H9 (cell line): Measurements from ENCODE around the gene PLEKHG2. TPM values are rescaled to one million over a fixed set of nuclear protein-coding genes. Genes with fewer than 3 reads are reported as not detected.

ENCODE experiments used
- DNase-seq: peaks from one replicate; pipeline ENCODE4 v3.0.0-alpha.2; 2017
- H2AFZ ChIP-seq: one replicate; pipeline ENCODE4 v1.6.1; 2013; ENCODE audit warnings: mild to moderate bottlenecking, low read length, control low read depth, moderate library complexity
- H2AK5ac ChIP-seq: 2 replicates; pipeline ENCODE4 v1.6.1; 2013; ENCODE audit warnings: low read length, control low read depth, mixed read lengths; ENCODE audit not compliant: insufficient read length
- H2BK120ac ChIP-seq: one replicate; pipeline ENCODE4 v1.6.1; 2013; ENCODE audit warnings: low read depth, mild to moderate bottlenecking, low read length, control low read depth, inconsistent platforms; ENCODE audit not compliant: poor library complexity, severe bottlenecking
- H2BK12ac ChIP-seq: 2 replicates; pipeline ENCODE4 v1.6.1; 2013; ENCODE audit warnings: low read length, control low read depth, mixed read lengths, low read depth; ENCODE audit not compliant: insufficient read length
- H2BK15ac ChIP-seq: 2 replicates; pipeline ENCODE4 v1.6.1; 2013; ENCODE audit warnings: low read depth, low read length, control low read depth
- H2BK20ac ChIP-seq: one replicate; pipeline ENCODE4 v1.6.1; 2013; ENCODE audit warnings: low read depth, mild to moderate bottlenecking, low read length, control low read depth, inconsistent platforms; ENCODE audit not compliant: poor library complexity, severe bottlenecking
- H2BK5ac ChIP-seq: 2 replicates; pipeline ENCODE4 v1.6.1; 2013; ENCODE audit warnings: low read length, control low read depth, mixed read lengths; ENCODE audit not compliant: insufficient read length
- H3K14ac ChIP-seq: 2 replicates; pipeline ENCODE4 v1.6.1; 2013; ENCODE audit warnings: low read length, control low read depth; ENCODE audit not compliant: insufficient read depth
- H3K18ac ChIP-seq: 2 replicates; pipeline ENCODE4 v1.6.1; 2013; ENCODE audit warnings: low read depth, mild to moderate bottlenecking, mixed read lengths, low read length, control low read depth; ENCODE audit not compliant: insufficient read length
- H3K23ac ChIP-seq: 2 replicates; pipeline ENCODE4 v1.6.1; 2013; ENCODE audit warnings: low read length, control low read depth, mixed read lengths, low read depth; ENCODE audit not compliant: insufficient read length
- H3K23me2 ChIP-seq: 2 replicates; pipeline ENCODE4 v1.6.1; 2013; ENCODE audit warnings: low read depth, mild to moderate bottlenecking, mixed read lengths, low read length, control low read depth; ENCODE audit not compliant: insufficient read length, poor library complexity, severe bottlenecking
- H3K27ac ChIP-seq: 2 replicates; pipeline ENCODE4 v1.5.1; 2013; ENCODE audit warnings: low read length, control low read depth, mixed read lengths, low read depth; ENCODE audit not compliant: insufficient read length
- H3K27me3 ChIP-seq: 2 replicates; pipeline ENCODE4 v1.6.1; 2013; ENCODE audit warnings: low read length, control low read depth, inconsistent platforms; ENCODE audit not compliant: insufficient read depth
- H3K4ac ChIP-seq: 2 replicates; pipeline ENCODE4 v1.6.1; 2013; ENCODE audit warnings: low read depth, mild to moderate bottlenecking, control low read depth, inconsistent platforms, low read length, moderate library complexity
- H3K4me1 ChIP-seq: 2 replicates; pipeline ENCODE4 v1.6.1; 2013; ENCODE audit warnings: low read length, control low read depth, inconsistent platforms; ENCODE audit not compliant: insufficient read depth
- H3K4me2 ChIP-seq: 2 replicates; pipeline ENCODE4 v1.6.1; 2013; ENCODE audit warnings: low read length, control low read depth, mixed read lengths; ENCODE audit not compliant: insufficient read length, insufficient read depth
- H3K56ac ChIP-seq: 2 replicates; pipeline ENCODE4 v1.6.1; 2013; ENCODE audit warnings: low read depth, mild to moderate bottlenecking, mixed read lengths, low read length, control low read depth; ENCODE audit not compliant: insufficient read length
- H3K79me1 ChIP-seq: 2 replicates; pipeline ENCODE4 v1.6.1; 2013; ENCODE audit warnings: low read depth, mild to moderate bottlenecking, moderate library complexity, low read length, control low read depth, inconsistent platforms; ENCODE audit not compliant: insufficient read depth, poor library complexity, severe bottlenecking
- H3K79me2 ChIP-seq: 2 replicates; pipeline ENCODE4 v1.6.1; 2013; ENCODE audit warnings: low read length, control low read depth, inconsistent platforms; ENCODE audit not compliant: insufficient read depth
- H3K9ac ChIP-seq: 2 replicates; pipeline ENCODE4 v1.6.1; 2013; ENCODE audit warnings: low read length, control low read depth, mixed read lengths; ENCODE audit not compliant: insufficient read length; ENCODE audit errors: extremely low read depth
- H3K9me3 ChIP-seq: one replicate; pipeline ENCODE4 v1.6.1; 2013; ENCODE audit warnings: low read depth, low read length, inconsistent platforms; ENCODE audit not compliant: control insufficient read depth
- H3T11ph ChIP-seq: one replicate; pipeline ENCODE4 v1.6.1; 2013; ENCODE audit warnings: mild to moderate bottlenecking, low read length, control low read depth, inconsistent platforms
- H4K20me1 ChIP-seq: one replicate; pipeline ENCODE4 v1.6.1; 2013; ENCODE audit not compliant: control insufficient read depth, insufficient read length, insufficient read depth
- H4K5ac ChIP-seq: 2 replicates; pipeline ENCODE4 v1.6.1; 2013; ENCODE audit warnings: low read depth, mild to moderate bottlenecking, mixed read lengths, low read length, control low read depth; ENCODE audit not compliant: insufficient read length
- H4K8ac ChIP-seq: replicated peaks from 2 replicates; pipeline ENCODE4 v1.6.1; 2013; ENCODE audit warnings: low read length, control low read depth, mixed read lengths, low read depth; ENCODE audit not compliant: insufficient read length
- H4K91ac ChIP-seq: 2 replicates; pipeline ENCODE4 v1.6.1; 2013; ENCODE audit warnings: low read depth, mild to moderate bottlenecking, moderate library complexity, mixed read lengths, low read length, control low read depth; ENCODE audit not compliant: insufficient read length
- H3K27ac Mint-ChIP-seq, 3 experiments: 2 replicates in 2 of 3; 3 replicates in 1 of 3; pipeline ENCODE4 v1.8.0; 2020 to 2021; ENCODE audit warnings: mixed read lengths in 3 of 3, mild to moderate bottlenecking in 1 of 3, moderate library complexity in 1 of 3
- H3K27me3 Mint-ChIP-seq: 2 replicates; pipeline ENCODE4 v1.8.0; 2021; ENCODE audit warnings: low read depth, mild to moderate bottlenecking, moderate library complexity, mixed read lengths
- H3K36me3 Mint-ChIP-seq, 3 experiments: 2 replicates in 2 of 3; 3 replicates in 1 of 3; pipeline ENCODE4 v1.8.0; 2020 to 2021; ENCODE audit warnings: low read depth in 3 of 3, mixed read lengths in 3 of 3; ENCODE audit not compliant: insufficient read depth in 1 of 3
- H3K4me1 Mint-ChIP-seq, 2 experiments: 2 replicates each; pipeline ENCODE4 v1.8.0; 2020; ENCODE audit warnings: mixed read lengths in 2 of 2
- H3K4me3 Mint-ChIP-seq, 2 experiments: 2 replicates in 1 of 2; 3 replicates in 1 of 2; pipeline ENCODE4 v1.8.0; 2020 to 2021; ENCODE audit warnings: mild to moderate bottlenecking in 2 of 2, mixed read lengths in 2 of 2, moderate library complexity in 1 of 2
- H3K9me3 Mint-ChIP-seq, 2 experiments: 2 replicates in 1 of 2; 3 replicates in 1 of 2; pipeline ENCODE4 v1.8.0; 2020; ENCODE audit warnings: mild to moderate bottlenecking in 2 of 2, mixed read lengths in 2 of 2, moderate library complexity in 1 of 2
- CTCF ChIP-seq: fragments of 200-600 bp; sonication (generic); conservative IDR thresholded peaks from 3 replicates; pipeline ENCODE4 v1.8.0; 2021; ENCODE audit warnings: antibody characterized with exemption, mild to moderate bottlenecking
- WGBS: extraction: QIAGEN DNeasy Blood & Tissue Kit; methylation state at CpG from one replicate; pipeline ENCODE4 v1.1.7; 2013; ENCODE audit warnings: missing lambda C conversion rate, low lambda C conversion rate, mixed read lengths; ENCODE audit not compliant: insufficient read length; ENCODE audit errors: extremely low coverage; 5-methylcytosine and 5-hydroxymethylcytosine counted together
- total RNA-seq: library from RNA; stranded (reverse); gene quantifications from 2 replicates; pipeline ENCODE4 v1.2.1, GENCODE V29; 2021

The PLEKHG2 gene
- total RNA-seq, 1 experiment from 2014 or later = 167 TPM

DNA sequence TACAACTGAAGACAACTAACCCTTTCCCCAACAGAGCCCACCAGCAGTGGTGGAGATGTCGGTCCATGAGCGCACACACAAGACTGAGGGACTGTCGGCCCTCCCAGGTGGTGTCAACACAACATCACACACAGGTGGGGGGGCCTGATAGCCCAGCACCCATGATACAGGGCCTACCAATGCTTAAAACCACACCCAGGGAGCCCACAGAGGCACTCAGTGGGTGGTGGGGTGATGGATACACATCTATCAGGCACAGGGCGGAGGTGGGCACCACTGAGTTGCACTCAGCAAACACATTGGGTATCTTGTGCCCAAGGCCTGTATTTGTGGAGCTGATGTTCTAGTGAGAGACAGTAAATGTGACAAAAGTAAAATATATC is 12.8 kb upstream of the PLEKHG2 start:
- H3K4me3 Mint-ChIP-seq = no peak overlapping the region
- Histone ChIP-seq H2BK20ac (no peak overlapping the region), H3K27ac (no peak overlapping the region), H3K18ac (no peak overlapping the region), H3K9me3 (no peaks in the 10 kb centered on the region), H3K14ac (no peak overlapping the region), H4K8ac (no peak overlapping the region), H3K4me2 (no peak overlapping the region), H3K9ac (no peak overlapping the region), H2BK12ac (no peak overlapping the region), H2BK120ac (no peak overlapping the region), H3K4ac (no peak overlapping the region), H4K91ac (no peak overlapping the region), H4K20me1 (no peaks in the 10 kb centered on the region), H3K79me1 (no peaks in the 10 kb centered on the region), H2AK5ac (no peak overlapping the region), H3K23ac (no peak overlapping the region), H2BK15ac (no peak overlapping the region), H2AFZ (no peak overlapping the region), H3K27me3 (no peaks in the 10 kb centered on the region), H3K23me2 (peaks cover 15% of the 10 kb centered on the region), H3K56ac (no peak overlapping the region), H2BK5ac (no peak overlapping the region), H3K4me1 (peaks cover 4% of the 10 kb centered on the region; the same call in 1 of the 2 replicates), H3T11ph (no peak overlapping the region), H4K5ac (no peak overlapping the region), H3K79me2 (no peaks in the 10 kb centered on the region)
- WGBS = no CpG with 5 or more reads among the region's 4 CpGs
- DNase-seq = no peak
- no peak for TF ChIP-seq CTCF
- no peaks in the 10 kb centered on the region; a peak in 2 of 5 replicates for H3K9me3 Mint-ChIP-seq
- peaks cover 10 to 23% (median 20%) of the 10 kb centered on the region in 3 experiments; a peak in 6 of 7 replicates for H3K36me3 Mint-ChIP-seq
- peak overlapping the region in 1 of 3 experiments; percentile 72; a peak in 1 of 7 replicates for H3K27ac Mint-ChIP-seq
- H3K4me1 Mint-ChIP-seq = peaks cover 26 to 27% of the 10 kb centered on the region in 2 experiments
- H3K27me3 Mint-ChIP-seq = no peaks in the 10 kb centered on the region; the same call in 1 of the 2 replicates
